NCI-H1092 (cell line): ENCODE results near the gene MTA1.

Source experiments
- DNase-seq: peaks from one replicate; lab custom pipeline; 2025; lab: John Stamatoyannopoulos, UW

MTA1 gene

GRCh38 chr14:105410642-105411016 is 9.0 kb upstream of the MTA1 start:
- DNase-seq: no peak

GRCh38 chr14:105411017-105411941 is 8.3 kb upstream of the MTA1 start:
- no peak for DNase-seq

GRCh38 chr14:105411985-105412770 is 7.4 kb upstream of the MTA1 start:
- DNase-seq: no peak

DNA sequence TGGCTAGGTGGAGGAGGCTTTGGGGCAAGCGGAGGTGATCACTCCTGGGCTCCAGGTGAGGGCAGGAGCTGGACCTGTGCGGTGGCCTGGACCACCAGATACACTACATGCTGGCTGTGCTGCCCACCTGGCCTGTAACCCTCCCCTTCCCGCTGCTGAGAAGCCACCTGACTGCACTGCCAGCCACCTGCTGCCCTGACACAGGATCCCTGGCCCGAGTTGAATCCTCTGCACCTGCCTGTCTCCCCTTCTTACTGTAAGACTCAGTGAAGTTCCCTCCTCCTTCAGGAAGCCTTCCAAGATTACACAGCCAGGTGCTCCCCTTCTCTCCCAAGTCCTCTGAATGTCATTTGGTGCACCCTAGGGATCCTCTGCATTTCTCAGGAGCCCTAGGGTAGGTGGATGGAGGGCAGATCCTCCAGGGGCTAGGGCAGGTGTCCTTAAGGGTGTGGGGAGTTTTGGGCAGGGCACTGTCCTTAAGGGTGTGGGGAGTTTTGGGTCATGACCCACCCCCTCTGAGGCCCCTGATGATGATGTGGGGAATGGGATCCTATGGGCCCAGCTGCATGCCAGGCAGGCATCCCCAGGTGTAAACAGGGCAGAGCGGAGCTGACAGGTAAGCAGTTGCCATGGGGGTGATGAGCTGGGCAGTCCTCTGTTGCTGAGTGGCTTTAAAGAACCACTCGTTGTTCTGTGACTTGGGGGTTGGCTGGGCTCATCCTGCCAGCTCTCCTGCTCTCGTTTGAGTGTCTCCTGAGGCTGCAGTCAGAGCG is 6.7 kb upstream of the MTA1 start:
- no peak for DNase-seq

DNA sequence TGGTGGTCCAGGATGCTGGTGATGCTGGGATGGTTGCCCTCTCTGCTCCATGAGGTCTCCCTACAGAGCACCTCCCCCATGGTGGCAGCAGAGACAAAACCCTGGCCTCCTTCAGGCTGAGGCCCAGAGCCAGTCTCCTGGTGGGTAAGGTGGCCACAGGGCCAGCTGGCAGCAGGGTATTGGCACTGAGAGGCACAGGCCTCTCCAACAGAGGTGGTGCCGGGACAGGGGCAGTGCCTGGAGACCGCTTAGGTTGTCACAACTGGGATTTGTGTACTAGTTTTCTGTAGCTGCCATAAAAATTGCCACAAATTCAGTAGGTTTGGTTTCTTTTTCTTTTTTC is 6.1 kb upstream of the MTA1 start:
- DNase-seq: no peak

GRCh38 chr14:105414456-105415371 is 4.9 kb upstream of the MTA1 start:
- DNase-seq: peak; percentile 57

GRCh38 chr14:105415481-105416428 is 3.9 kb upstream of the MTA1 start:
- DNase-seq: no peak

DNA sequence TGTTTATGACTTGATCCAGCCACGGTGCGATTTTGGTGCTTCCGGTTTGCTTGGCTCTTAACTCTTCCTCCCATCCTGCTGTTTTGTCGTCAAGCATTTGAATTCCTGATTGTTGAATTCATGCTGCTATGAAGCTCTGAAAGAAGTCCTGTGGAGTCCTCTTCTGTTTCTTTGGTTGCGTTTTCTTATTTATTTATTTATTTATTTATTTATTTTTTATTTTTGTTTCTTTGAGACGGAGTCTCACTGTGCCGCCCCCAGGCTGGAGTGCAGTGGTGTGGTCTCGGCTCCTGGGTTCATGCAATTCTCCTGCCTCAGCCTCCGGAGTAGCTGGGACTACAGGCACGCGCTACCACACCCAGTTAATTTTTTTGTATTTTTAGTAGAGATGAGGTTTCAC is 3.0 kb upstream of the MTA1 start:
- no peak for DNase-seq

GRCh38 chr14:105417690-105418121 is 1.9 kb upstream of the MTA1 start:
- DNase-seq: no peak

GRCh38 chr14:105418269-105419194 is 1.1 kb upstream of the MTA1 start:
- DNase-seq: no peak

GRCh38 chr14:105420101-105420973 is 710 bp downstream of the MTA1 start:
- DNase-seq: no peak

GRCh38 chr14:105420974-105421674 is 1.5 kb downstream of the MTA1 start:
- no peak for DNase-seq

DNA sequence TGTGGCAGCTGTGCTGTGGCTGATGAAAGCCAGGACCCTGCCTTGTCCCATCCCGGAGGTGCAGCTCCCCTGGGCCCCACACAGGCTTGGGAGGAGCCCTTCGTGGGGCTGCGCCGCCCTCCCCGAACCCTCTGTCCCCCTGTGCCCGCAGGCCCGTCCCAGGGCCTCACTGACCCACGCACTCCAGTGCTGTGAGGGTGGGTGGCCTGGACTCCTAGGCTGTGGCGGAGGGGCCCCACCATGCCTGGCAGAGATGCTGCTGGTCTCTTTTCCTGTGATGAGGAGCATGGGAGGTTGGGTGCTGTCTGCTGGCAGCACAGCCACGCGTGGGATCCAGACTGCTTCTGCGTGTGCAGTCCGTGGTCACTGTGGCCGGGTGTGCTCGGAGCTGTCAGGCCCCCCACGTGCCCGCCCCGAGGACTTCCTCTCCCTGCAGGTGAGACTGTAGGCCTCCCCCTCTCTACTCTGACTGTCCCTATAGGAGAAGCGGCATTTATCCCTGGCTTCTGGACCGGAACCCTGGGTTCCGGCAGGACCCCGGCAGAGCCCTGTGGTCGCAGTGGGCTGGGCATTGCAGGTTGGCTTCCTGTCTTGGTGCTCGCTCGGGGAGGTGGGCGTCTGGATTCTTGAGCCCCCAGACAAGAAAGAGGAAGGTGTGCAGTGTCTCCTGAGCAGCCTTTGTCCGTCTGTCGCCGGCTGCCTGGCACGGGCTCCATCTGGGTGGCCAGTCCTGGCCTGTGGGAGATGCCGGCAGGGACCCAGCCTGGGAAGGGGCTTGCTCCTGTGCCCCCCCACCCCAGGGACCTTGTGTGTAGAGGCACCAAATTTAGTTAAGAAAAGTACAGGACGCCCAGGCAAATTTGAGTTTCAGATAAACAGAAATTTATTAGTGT is 2.3 kb downstream of the MTA1 start:
- no peak for DNase-seq

DNA sequence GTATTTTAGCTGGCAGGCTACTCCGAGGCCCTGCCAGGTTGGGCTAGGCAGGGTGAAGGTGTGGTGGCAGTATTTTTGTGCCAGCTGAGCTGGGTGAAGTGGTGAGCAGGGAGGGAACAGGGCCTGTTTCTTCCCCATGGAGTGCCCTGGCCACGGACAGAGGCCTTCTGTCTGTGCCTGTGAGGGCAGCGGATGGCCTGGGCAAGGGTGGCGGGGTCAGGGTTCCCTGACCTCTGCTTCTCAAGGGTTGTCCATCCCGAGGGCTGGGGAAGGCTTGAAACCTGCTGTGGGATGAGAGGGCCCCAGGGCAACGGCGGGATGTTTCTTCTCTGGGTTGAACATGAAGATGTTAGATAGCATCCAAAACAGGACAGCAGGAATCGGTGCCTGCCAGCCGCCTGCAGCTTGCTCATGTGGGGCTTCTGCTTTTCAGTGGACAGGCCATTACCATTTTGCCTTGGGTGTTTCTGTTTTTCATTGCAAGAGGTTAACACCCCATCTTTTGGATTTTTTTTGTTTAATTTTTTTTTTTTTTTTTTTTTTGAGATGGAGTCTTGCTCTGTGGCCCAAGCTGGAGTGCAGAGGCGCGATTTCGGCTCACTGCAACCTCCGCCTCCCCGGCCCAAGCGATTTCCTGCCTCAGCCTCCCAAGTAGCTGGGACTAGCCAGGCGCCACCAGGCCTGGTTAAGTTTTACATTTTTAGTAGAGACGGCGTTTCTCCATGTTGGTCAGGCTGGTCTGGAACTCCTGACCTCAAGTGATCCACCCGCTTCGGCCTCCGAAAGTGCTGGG is 3.3 kb downstream of the MTA1 start:
- no peak for DNase-seq

DNA sequence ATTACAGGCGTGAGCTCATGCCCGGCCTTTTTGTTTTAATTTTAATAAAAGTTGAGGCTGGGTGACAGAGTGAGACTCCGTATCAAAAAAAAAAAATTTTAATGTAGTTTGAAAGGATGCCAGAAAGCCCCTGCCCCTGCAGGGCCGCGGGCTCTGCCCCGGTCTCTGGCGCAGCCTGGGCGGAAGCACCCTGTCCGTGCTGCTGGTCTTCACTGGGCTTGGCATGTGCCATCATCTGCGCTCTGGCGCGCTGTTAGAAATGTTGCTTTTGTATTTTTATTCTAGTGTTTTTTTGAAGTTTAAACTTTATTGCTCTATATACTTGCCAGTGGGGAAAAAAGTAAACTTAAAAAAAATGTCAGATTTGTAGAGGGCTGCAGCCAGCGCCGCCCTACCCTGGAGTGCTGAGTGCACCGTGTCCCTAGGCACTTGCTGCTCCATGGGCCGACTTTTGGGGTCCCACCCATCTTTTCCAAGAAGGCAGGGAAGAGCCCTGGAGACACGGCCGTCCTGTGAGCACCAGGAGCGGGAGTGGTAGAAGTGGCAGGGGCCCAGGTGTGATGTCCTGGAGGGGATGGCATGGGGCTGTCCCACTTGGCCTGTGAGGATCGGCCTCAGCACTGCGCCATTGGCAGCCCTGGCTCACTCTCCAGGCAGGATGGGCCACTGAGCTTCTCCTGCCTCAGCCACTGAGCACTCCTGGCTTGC is 4.0 kb downstream of the MTA1 start:
- DNase-seq: no peak
